Common myeloid progenitor, CD34-positive (primary cell): Measurements from ENCODE around the gene ROBO1.

ENCODE experiments used
- CTCF ChIA-PET: fragments of 350-600 bp; sonication (Branson Sonifier 250); formaldehyde crosslinking; loops from one replicate; lab custom pipeline; 2021; ENCODE audit warnings: antibody characterized with exemption; lab: Charles Lee
- POLR2A ChIA-PET: fragments of 350-600 bp; sonication (Branson Sonifier 250); formaldehyde crosslinking; loops from one replicate; lab custom pipeline; 2021; ENCODE audit warnings: antibody characterized with exemption; lab: Charles Lee
- DNase-seq, 3 donors: peaks; one replicate each; pipeline versions ENCODE4 v3.0.0 to v3.0.0-alpha.2; 2013
- H3K27ac ChIP-seq, 2 experiments: 1 replicate in 1 of 2; 2 replicates in 1 of 2; pipeline ENCODE4 v1.7.0; 2013; ENCODE audit warnings: inconsistent platforms in 2 of 2, low read length in 2 of 2, mild to moderate bottlenecking in 2 of 2, low read depth in 1 of 2, moderate library complexity in 1 of 2; ENCODE audit not compliant: severe bottlenecking in 2 of 2, insufficient read depth in 1 of 2, poor library complexity in 1 of 2
- H3K27me3 ChIP-seq, 5 experiments: replicated peaks in 2 of 5; 1 replicate in 3 of 5; 2 replicates in 2 of 5; pipeline versions ENCODE4 v1.6.1 to v1.7.0; 2013; ENCODE audit warnings: low read length in 4 of 5, mild to moderate bottlenecking in 2 of 5, moderate library complexity in 2 of 5, inconsistent platforms in 1 of 5; ENCODE audit not compliant: insufficient read depth in 5 of 5, control insufficient read depth in 4 of 5
- H3K36me3 ChIP-seq, 4 experiments: 1 replicate in 2 of 4; 2 replicates in 2 of 4; pipeline versions ENCODE4 v1.6.1 to v1.7.0; 2013; ENCODE audit warnings: low read length in 3 of 4, control low read depth in 1 of 4, mild to moderate bottlenecking in 1 of 4; ENCODE audit not compliant: control insufficient read depth in 4 of 4, insufficient read depth in 4 of 4
- H3K4me1 ChIP-seq, 4 experiments: 1 replicate in 3 of 4; 2 replicates in 1 of 4; pipeline versions ENCODE4 v1.6.1 to v1.7.1; 2013; ENCODE audit warnings: low read length in 3 of 4, mild to moderate bottlenecking in 3 of 4, control low read depth in 1 of 4, inconsistent platforms in 1 of 4, moderate library complexity in 1 of 4; ENCODE audit not compliant: control insufficient read depth in 4 of 4, insufficient read depth in 4 of 4; ENCODE audit errors: control extremely low read depth in 1 of 4
- H3K4me3 ChIP-seq, 7 experiments: 1 replicate in 4 of 7; 2 replicates in 3 of 7; pipeline versions ENCODE4 v1.5.1 to v1.7.0; 2013; ENCODE audit warnings: mild to moderate bottlenecking in 7 of 7, low read length in 6 of 7, moderate library complexity in 6 of 7, inconsistent platforms in 2 of 7, low read depth in 2 of 7, control low read depth in 1 of 7; ENCODE audit not compliant: insufficient read depth in 4 of 7, control insufficient read depth in 1 of 7; ENCODE audit errors: extremely low read depth in 1 of 7
- H3K9me3 ChIP-seq, 5 experiments: 1 replicate in 4 of 5; 2 replicates in 1 of 5; pipeline versions ENCODE4 v1.6.1 to v1.7.1; 2013; ENCODE audit warnings: low read length in 4 of 5, mild to moderate bottlenecking in 2 of 5, inconsistent platforms in 1 of 5, low read depth in 1 of 5, moderate library complexity in 1 of 5; ENCODE audit not compliant: control insufficient read depth in 4 of 5, insufficient read depth in 2 of 5; ENCODE audit errors: control extremely low read depth in 1 of 5
- WGBS: methylation state at CpG from one replicate; pipeline ENCODE4 v1.1.5; 2013; ENCODE audit not compliant: insufficient coverage; 5-methylcytosine and 5-hydroxymethylcytosine counted together

Gene ROBO1

GRCh38 chr3:79378064-79378463 lies 389.7 kb downstream of the ROBO1 start:
- no peak for DNase-seq
- POLR2A ChIA-PET = no interaction called here

GRCh38 chr3:79369306-79369705 lies 398.5 kb downstream of the ROBO1 start:
- Histone ChIP-seq H3K9me3 (no peaks in the 10 kb centered on the region), H3K4me3 (no peak overlapping the region), H3K4me1 (no peaks in the 10 kb centered on the region), H3K27me3 (no peaks in the 10 kb centered on the region), H3K27ac (no peak overlapping the region), H3K36me3 (no peaks in the 10 kb centered on the region)
- ChIA-PET CTCF (no interaction called here), POLR2A (no interaction called here)
- DNase-seq = no peak
- 71% methylated on average over 1 of the region's 1 CpG for WGBS

More at GRCh38 chr3:79378064-79378463, 389.7 kb downstream of the ROBO1 start:
- Histone ChIP-seq H3K36me3 (no peaks in the 10 kb centered on the region), H3K27ac (no peak overlapping the region), H3K9me3 (no peaks in the 10 kb centered on the region), H3K27me3 (no peaks in the 10 kb centered on the region), H3K4me3 (no peak overlapping the region), H3K4me1 (no peaks in the 10 kb centered on the region)
- CTCF ChIA-PET = no interaction called here
- 82% methylated on average over 2 of the region's 3 CpGs for WGBS

- H3K9me3 ChIP-seq = no peaks in the 10 kb centered on the region
- ChIA-PET CTCF (no interaction called here), POLR2A (no interaction called here)
- no peaks in the 10 kb centered on the region for H3K36me3 ChIP-seq
- peaks cover 0 to 2% (median 0%) of the 10 kb centered on the region in 5 experiments for H3K27me3 ChIP-seq
- no peaks in the 10 kb centered on the region for H3K4me1 ChIP-seq
- WGBS = 60% methylated on average over 2 of the region's 3 CpGs
- no peak overlapping the region for H3K4me3 ChIP-seq
- no peak overlapping the region for H3K27ac ChIP-seq
- DNase-seq = no peak
Measured at GRCh38 chr3:79368403-79368802, 399.4 kb downstream of the ROBO1 start.

GRCh38 chr3:79367803-79368202 lies 400.0 kb downstream of the ROBO1 start:
- Histone ChIP-seq H3K9me3 (no peaks in the 10 kb centered on the region), H3K4me3 (no peak overlapping the region), H3K4me1 (no peaks in the 10 kb centered on the region), H3K36me3 (no peaks in the 10 kb centered on the region), H3K27me3 (peaks cover 0 to 2% (median 0%) of the 10 kb centered on the region in 5 experiments), H3K27ac (no peak overlapping the region)
- CTCF ChIA-PET = no interaction called here
- no peak for DNase-seq
- WGBS = 100% methylated on average over 4 of the region's 6 CpGs
- POLR2A ChIA-PET = no interaction called here

- no peaks in the 10 kb centered on the region for H3K4me1 ChIP-seq
- H3K27ac ChIP-seq = no peak overlapping the region
- DNase-seq = no peak
- H3K4me3 ChIP-seq = no peak overlapping the region
- H3K27me3 ChIP-seq = peaks cover 0 to 3% (median 0%) of the 10 kb centered on the region in 5 experiments
- no peaks in the 10 kb centered on the region for H3K9me3 ChIP-seq
- POLR2A ChIA-PET = no interaction called here
- CTCF ChIA-PET = no interaction called here
- H3K36me3 ChIP-seq = no peaks in the 10 kb centered on the region
Measured at GRCh38 chr3:79367066-79367465, 400.7 kb downstream of the ROBO1 start.

- CTCF ChIA-PET = no interaction called here
- Histone ChIP-seq H3K27me3 (peaks cover 0 to 5% (median 0%) of the 10 kb centered on the region in 5 experiments), H3K27ac (no peak overlapping the region), H3K4me1 (no peaks in the 10 kb centered on the region), H3K4me3 (no peak overlapping the region), H3K36me3 (no peaks in the 10 kb centered on the region), H3K9me3 (no peaks in the 10 kb centered on the region)
- WGBS = 97% methylated on average over 4 of the region's 8 CpGs
- no peak for DNase-seq
- POLR2A ChIA-PET = no interaction called here
Measured at GRCh38 chr3:79366414-79366813, 401.4 kb downstream of the ROBO1 start.

- WGBS = 94% methylated on average over 4 of the region's 5 CpGs
- peaks cover 0 to 5% (median 0%) of the 10 kb centered on the region in 5 experiments for H3K27me3 ChIP-seq
- POLR2A ChIA-PET = no interaction called here
Measured at GRCh38 chr3:79364784-79365183, 403.0 kb downstream of the ROBO1 start.

More at GRCh38 chr3:79364784-79365183, 403.0 kb downstream of the ROBO1 start:
- Histone ChIP-seq H3K27ac (no peak overlapping the region), H3K4me3 (no peak overlapping the region), H3K36me3 (no peaks in the 10 kb centered on the region), H3K9me3 (no peaks in the 10 kb centered on the region), H3K4me1 (no peaks in the 10 kb centered on the region)
- CTCF ChIA-PET = no interaction called here
- no peak for DNase-seq
